ENCODE measurements around the gene NACC2. TPM values are rescaled to one million over a fixed set of nuclear protein-coding genes. Genes with fewer than 3 reads are reported as not detected.

Gene NACC2
- total and polyA plus RNA-seq, 4 donors: 22.9 to 53.4 (median 32.1) TPM

DNA sequence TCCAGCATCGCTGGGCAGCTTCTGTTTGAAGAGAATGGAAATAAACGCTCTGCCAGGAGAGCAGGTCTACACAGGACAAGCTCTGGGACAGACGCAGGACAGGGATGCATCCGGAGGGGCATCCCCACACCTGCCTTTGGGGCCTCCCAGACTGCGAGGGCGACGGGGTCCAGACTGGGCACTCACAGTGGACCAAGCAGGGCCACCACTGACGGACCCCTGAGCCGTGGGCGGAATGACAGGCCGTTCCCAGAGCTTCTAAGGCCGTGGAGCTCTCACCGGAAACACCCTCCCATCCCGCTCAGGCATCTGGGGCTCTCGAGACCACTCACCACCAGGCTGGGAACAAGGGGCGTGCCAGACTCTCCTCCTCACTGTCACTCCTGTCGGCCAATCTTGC is 34.1 kb upstream of the NACC2 start:
- no peak for DNase-seq (ENCODE audit: low read depth in 4 of 6, low spot score in 6 of 6)
- WGBS (ENCODE audit: insufficient coverage): 69% methylated on average over 10 of the region's 17 CpGs
- Histone ChIP-seq H3K36me3 (ENCODE audit: control insufficient read depth, insufficient read depth, low read length) (no peaks in the 10 kb centered on the region), H3K27me3 (ENCODE audit: control insufficient read depth, insufficient read depth, low read length) (peaks cover 22% of the 10 kb centered on the region), H3K9me3 (ENCODE audit: control insufficient read depth, insufficient read depth, low read length) (no peaks in the 10 kb centered on the region), H3K4me1 (ENCODE audit: control insufficient read depth, insufficient read depth, low read length) (peaks cover 15% of the 10 kb centered on the region), H3K27ac (ENCODE audit: low read depth, low read length) (no peak overlapping the region), H3K4me3 (ENCODE audit: low read depth, low read length) (no peak overlapping the region)

DNA sequence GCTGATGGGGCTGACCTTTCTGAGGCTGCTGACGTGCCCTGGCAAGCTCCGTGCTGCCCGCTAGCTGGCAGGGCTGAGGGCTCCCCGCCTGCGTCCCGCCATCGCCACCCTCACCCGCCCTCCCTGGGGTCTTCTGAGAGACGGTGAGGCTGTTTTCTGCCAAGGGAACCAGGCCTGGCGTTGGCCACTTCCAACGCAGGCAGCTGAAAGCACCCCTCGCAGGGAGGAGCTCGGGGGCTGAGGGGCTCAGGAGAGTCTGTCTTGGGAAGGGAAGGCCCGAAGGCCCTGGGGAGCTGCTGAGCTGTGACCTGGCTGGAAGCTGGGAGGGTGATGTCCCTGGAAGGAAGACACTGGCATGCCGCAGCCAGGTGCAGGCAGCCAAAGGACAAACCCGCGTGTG is 33.3 kb upstream of the NACC2 start:
- peaks cover 14% of the 10 kb centered on the region for H3K27me3 ChIP-seq (ENCODE audit: control insufficient read depth, insufficient read depth, low read length)

DNA sequence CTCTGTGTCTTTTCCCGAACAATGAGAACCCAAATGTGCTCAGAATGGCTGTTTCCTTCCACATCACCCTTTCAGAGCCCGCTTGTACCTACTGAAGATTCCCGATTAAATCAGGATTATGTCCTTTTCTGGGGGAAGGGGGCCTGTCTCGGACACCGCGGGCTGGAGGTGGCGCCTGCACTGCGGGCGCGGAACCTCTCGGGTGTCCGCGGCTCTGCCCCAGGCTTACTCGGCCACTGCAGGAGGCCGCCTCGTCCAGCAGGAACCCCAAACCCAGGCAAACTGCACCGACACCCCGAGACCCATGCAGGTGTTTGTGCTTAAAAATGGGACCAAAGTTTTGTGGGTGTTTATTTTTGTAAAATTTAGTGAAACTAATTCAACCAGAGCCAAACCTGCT is 32.2 kb upstream of the NACC2 start:
- no peak overlapping the region for H3K27ac ChIP-seq (ENCODE audit: low read depth, low read length)
- DNase-seq (ENCODE audit: low read depth in 4 of 6, low spot score in 6 of 6): no peak
- H3K4me1 ChIP-seq (ENCODE audit: control insufficient read depth, insufficient read depth, low read length): peaks cover 12% of the 10 kb centered on the region
- no peaks in the 10 kb centered on the region for H3K36me3 ChIP-seq (ENCODE audit: control insufficient read depth, insufficient read depth, low read length)
- H3K4me3 ChIP-seq (ENCODE audit: low read depth, low read length): no peak overlapping the region
- no peaks in the 10 kb centered on the region for H3K9me3 ChIP-seq (ENCODE audit: control insufficient read depth, insufficient read depth, low read length)
- peaks cover 12% of the 10 kb centered on the region for H3K27me3 ChIP-seq (ENCODE audit: control insufficient read depth, insufficient read depth, low read length)
- WGBS (ENCODE audit: insufficient coverage): 73% methylated on average over 15 of the region's 18 CpGs

More for the DNA sequence above, 33.3 kb upstream of the NACC2 start:
- Histone ChIP-seq H3K4me3 (ENCODE audit: low read depth, low read length) (no peak overlapping the region), H3K9me3 (ENCODE audit: control insufficient read depth, insufficient read depth, low read length) (no peaks in the 10 kb centered on the region), H3K4me1 (ENCODE audit: control insufficient read depth, insufficient read depth, low read length) (peaks cover 8% of the 10 kb centered on the region), H3K36me3 (ENCODE audit: control insufficient read depth, insufficient read depth, low read length) (no peaks in the 10 kb centered on the region), H3K27ac (ENCODE audit: low read depth, low read length) (no peak overlapping the region)
- whole genome bisulfite sequencing (ENCODE audit: insufficient coverage): 83% methylated on average over 17 of the region's 17 CpGs
- DNase-seq (ENCODE audit: low read depth in 4 of 6, low spot score in 6 of 6): no peak

DNA sequence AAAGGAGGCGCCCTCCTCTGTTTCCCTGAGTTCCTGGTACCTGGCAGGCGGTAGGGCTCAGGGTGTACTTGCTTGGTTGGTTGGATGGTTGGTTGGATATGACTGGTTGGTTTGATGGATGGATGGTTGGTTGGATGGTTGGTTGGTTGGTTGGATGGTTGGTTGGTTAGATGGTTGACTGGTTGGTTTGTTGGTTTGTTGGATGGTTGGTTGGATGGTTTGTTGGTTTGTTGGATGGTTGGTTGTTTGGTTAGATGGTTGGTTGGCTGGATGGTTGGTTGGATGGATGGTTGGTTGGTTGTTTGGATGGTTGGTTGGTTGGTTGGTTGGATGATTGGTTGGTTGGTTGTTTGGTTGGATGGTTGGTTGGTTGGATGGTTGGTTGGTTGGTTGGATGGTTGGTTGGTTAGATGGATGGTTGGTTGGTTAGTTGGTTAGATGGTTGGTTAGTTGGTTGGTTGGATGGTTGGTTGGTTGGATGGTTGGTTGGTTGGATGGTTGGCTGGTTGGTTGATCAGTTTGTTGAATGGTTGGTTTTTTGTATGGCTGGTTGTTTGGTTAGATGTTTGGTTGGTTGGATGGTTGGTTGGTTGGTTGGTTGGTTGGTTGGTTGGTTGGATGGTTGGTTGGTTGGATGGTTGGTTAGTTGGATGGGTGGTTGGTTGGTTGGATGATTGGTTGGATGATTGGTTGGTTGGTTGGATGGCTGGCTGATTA is 30.0 kb upstream of the NACC2 start:
- no peaks in the 10 kb centered on the region for H3K9me3 ChIP-seq (ENCODE audit: control insufficient read depth, insufficient read depth, low read length)
- WGBS (ENCODE audit: insufficient coverage): 91% methylated on average over 2 of the region's 2 CpGs
- no peak overlapping the region for H3K27ac ChIP-seq (ENCODE audit: low read depth, low read length)
- H3K36me3 ChIP-seq (ENCODE audit: control insufficient read depth, insufficient read depth, low read length): peaks cover 10% of the 10 kb centered on the region
- DNase-seq (ENCODE audit: low read depth in 4 of 6, low spot score in 6 of 6): no peak
- no peaks in the 10 kb centered on the region for H3K27me3 ChIP-seq (ENCODE audit: control insufficient read depth, insufficient read depth, low read length)
- peaks cover 18% of the 10 kb centered on the region for H3K4me1 ChIP-seq (ENCODE audit: control insufficient read depth, insufficient read depth, low read length)
- H3K4me3 ChIP-seq (ENCODE audit: low read depth, low read length): no peak overlapping the region

DNA sequence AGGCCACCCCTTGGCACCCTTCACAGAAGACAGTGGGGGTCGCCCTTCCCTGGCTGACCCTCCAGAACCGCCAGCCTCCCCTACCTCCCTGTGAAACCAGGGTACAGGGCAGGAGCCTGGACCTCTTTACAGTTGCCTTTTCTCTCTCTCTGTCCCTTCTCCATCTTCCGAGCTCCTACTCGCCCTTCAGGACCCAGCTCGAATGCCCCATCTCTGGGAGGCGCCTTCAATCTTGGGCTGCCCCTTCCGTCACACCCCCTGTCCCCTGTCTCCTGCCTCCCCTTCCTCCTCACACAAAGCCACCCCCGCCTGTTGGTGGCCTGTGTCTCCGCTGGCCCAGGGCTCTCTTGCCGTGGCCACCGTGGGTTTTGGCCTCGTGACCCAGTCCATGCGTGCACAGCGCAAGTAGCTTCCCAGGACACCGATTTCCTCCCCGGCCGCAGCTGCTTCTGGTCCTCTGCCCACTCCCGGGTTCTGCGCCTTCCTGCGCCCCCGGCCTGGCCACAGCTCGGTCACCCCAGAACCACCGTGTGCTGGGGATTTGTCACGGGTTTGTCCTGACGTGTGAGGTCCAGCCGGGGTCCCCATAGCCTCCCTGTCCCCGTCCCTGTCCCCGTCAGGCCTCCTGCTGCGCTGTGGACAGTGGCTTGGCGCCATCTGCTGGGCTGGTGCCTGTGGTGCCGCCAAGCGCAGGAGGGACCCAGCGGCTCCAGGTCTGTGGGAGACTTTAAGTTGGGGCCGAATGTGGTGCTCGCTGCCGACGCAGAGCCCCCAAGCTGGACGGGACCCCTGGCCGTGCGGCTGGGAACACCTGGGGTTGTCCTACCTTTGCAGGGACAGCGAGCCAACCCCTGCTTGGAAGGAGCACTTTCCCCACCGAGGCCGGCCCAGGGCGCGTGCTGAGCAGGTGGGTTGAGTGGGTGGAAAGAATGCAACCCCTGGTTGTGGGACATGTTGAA is 27.6 kb upstream of the NACC2 start:
- H3K9me3 ChIP-seq (ENCODE audit: control insufficient read depth, insufficient read depth, low read length): no peaks in the 10 kb centered on the region
- H3K36me3 ChIP-seq (ENCODE audit: control insufficient read depth, insufficient read depth, low read length): peaks cover 10% of the 10 kb centered on the region

DNA sequence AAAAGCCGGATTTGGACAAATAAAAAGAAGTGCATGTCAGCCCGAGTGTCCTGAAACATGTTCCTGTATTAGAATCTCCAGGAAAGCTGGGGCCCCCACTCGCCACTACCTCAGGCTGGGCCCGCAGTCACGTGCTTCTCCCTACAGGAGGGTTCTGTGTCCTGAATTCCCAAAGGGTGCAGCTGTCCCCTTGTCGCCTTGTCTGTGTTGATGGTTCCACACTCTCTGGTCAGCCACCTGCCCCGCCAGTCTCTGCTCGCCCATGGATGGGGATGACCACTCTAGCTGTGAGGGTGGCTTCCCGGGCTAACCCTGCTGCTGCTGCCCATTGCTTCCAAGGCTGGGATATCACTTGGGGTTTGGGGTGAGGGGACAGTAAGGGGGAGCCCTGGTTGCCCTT is 26.7 kb upstream of the NACC2 start:
- Histone ChIP-seq H3K27me3 (ENCODE audit: control insufficient read depth, insufficient read depth, low read length) (no peaks in the 10 kb centered on the region), H3K4me3 (ENCODE audit: low read depth, low read length) (no peak overlapping the region), H3K27ac (ENCODE audit: low read depth, low read length) (no peak overlapping the region), H3K4me1 (ENCODE audit: control insufficient read depth, insufficient read depth, low read length) (peaks cover 38% of the 10 kb centered on the region), H3K9me3 (ENCODE audit: control insufficient read depth, insufficient read depth, low read length) (no peaks in the 10 kb centered on the region), H3K36me3 (ENCODE audit: control insufficient read depth, insufficient read depth, low read length) (peaks cover 18% of the 10 kb centered on the region)
- 90% methylated on average over 8 of the region's 9 CpGs for whole genome bisulfite sequencing (ENCODE audit: insufficient coverage)
- DNase-seq (ENCODE audit: low read depth in 4 of 6, low spot score in 6 of 6): no peak

More for the DNA sequence above, 27.6 kb upstream of the NACC2 start:
- Histone ChIP-seq H3K27ac (ENCODE audit: low read depth, low read length) (no peak overlapping the region), H3K27me3 (ENCODE audit: control insufficient read depth, insufficient read depth, low read length) (no peaks in the 10 kb centered on the region), H3K4me3 (ENCODE audit: low read depth, low read length) (no peak overlapping the region), H3K4me1 (ENCODE audit: control insufficient read depth, insufficient read depth, low read length) (peaks cover 30% of the 10 kb centered on the region)
- WGBS (ENCODE audit: insufficient coverage): 32% methylated on average over 40 of the region's 45 CpGs
- peak in 3 of 6 donors; percentile 51 to 84 (median 83) for DNase-seq (ENCODE audit: low read depth in 4 of 6, low spot score in 6 of 6)

DNA sequence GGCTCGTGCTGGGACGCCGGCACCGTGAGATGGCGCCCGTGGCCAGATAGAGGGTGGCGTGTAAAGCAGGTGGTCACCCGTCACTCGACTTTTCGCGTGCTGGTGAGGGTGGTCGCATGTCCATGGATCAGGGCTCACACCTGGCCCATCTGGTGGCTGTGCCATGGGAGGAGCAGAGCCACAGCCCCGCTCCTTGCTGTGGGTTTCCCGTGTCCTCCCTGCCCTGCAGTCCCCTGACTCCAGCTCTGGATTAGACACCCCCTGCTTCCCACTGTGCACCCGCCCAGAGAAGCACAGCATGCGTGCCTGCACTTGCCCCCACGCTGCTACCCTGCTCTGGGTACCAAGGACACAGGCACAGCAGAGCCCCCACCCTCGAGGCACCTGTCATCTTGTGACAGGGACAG is 25.4 kb upstream of the NACC2 start:
- H3K9me3 ChIP-seq (ENCODE audit: control insufficient read depth, insufficient read depth, low read length): no peaks in the 10 kb centered on the region
- H3K4me3 ChIP-seq (ENCODE audit: low read depth, low read length): no peak overlapping the region
- H3K27me3 ChIP-seq (ENCODE audit: control insufficient read depth, insufficient read depth, low read length): no peaks in the 10 kb centered on the region
- no peak overlapping the region for H3K27ac ChIP-seq (ENCODE audit: low read depth, low read length)
- 91% methylated on average over 17 of the region's 18 CpGs for WGBS (ENCODE audit: insufficient coverage)
- no peak for DNase-seq (ENCODE audit: low read depth in 4 of 6, low spot score in 6 of 6)
- peaks cover 38% of the 10 kb centered on the region for H3K4me1 ChIP-seq (ENCODE audit: control insufficient read depth, insufficient read depth, low read length)
- H3K36me3 ChIP-seq (ENCODE audit: control insufficient read depth, insufficient read depth, low read length): peaks cover 32% of the 10 kb centered on the region

DNA sequence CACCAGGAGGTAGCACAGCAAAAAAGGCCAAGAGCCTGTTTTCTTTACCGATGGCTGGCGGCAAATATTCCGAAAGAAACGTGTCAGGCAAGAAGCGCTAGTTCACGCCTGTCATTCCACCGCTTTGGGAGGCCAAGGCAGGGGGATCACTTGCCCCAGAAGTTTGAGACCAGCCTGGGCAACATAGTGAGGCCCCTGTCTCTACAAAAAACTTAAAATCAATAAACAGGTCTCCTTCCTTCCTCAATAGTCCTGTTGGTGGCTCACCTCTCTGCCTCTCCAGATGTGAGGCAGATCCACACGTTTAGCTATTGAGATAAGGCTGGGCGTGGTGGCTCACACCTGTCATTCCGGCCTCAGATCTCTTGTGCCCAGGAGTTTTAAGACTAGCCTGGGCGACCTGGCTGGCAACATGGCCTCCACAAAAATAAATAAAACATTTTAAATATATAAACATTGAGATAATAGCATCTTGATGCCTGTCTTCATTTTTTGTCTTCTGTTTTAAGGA is 24.8 kb upstream of the NACC2 start:
- no peaks in the 10 kb centered on the region for H3K27me3 ChIP-seq (ENCODE audit: control insufficient read depth, insufficient read depth, low read length)

DNA sequence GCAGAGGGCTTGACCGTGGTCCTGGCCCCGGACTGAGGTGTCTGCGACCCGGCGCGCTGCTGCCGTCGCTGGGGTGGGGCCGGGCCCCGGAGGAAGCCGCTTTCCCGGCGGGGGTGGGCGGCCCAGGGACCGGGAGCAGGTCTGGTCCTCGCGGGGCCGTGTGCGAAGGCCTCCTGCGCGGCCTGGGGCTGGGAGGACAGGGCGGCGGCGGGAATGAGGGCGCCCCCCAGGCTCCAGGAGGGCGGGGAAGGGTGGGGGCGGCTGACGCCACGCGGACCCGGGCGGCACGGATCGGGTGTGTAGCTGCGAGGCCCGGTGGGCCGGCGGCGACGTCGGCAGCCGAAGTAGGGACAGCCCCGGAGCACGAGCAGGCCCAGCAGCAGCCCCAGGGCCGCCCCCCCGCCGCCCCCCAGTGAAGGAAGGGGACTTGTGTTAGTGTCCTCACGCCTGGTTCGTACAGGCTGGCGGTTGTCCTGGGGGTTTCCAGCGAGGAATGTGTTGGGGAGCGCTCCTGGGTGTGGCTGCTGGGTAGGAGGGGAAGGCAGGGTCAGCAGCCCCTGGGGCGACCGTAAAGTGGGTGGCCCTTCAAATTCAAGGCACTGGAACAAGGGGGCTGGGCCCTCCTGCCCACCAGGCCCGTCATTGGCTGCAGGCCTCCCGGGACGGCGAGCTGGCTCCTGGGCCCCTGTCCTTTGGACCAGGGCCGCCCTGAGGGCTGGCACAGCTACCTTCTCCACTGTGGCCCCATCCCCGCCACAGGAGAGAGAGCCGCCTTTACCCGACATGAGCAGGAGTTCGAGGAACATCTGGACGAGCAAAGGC is 24.2 kb upstream of the NACC2 start:
- Histone ChIP-seq H3K27ac (ENCODE audit: low read depth, low read length) (peak overlapping the region; percentile 75), H3K4me1 (ENCODE audit: control insufficient read depth, insufficient read depth, low read length) (peaks cover 38% of the 10 kb centered on the region), H3K9me3 (ENCODE audit: control insufficient read depth, insufficient read depth, low read length) (no peaks in the 10 kb centered on the region), H3K36me3 (ENCODE audit: control insufficient read depth, insufficient read depth, low read length) (peaks cover 44% of the 10 kb centered on the region), H3K27me3 (ENCODE audit: control insufficient read depth, insufficient read depth, low read length) (no peaks in the 10 kb centered on the region), H3K4me3 (ENCODE audit: low read depth, low read length) (peak overlapping the region; percentile 60)
- DNase-seq (ENCODE audit: low read depth in 4 of 6, low spot score in 6 of 6): no peak
- WGBS (ENCODE audit: insufficient coverage): 3% methylated on average over 64 of the region's 64 CpGs

More for the DNA sequence above, 24.8 kb upstream of the NACC2 start:
- Histone ChIP-seq H3K4me3 (ENCODE audit: low read depth, low read length) (no peak overlapping the region), H3K36me3 (ENCODE audit: control insufficient read depth, insufficient read depth, low read length) (peaks cover 37% of the 10 kb centered on the region), H3K9me3 (ENCODE audit: control insufficient read depth, insufficient read depth, low read length) (no peaks in the 10 kb centered on the region), H3K27ac (ENCODE audit: low read depth, low read length) (peak overlapping the region; percentile 75), H3K4me1 (ENCODE audit: control insufficient read depth, insufficient read depth, low read length) (peaks cover 38% of the 10 kb centered on the region)
- DNase-seq (ENCODE audit: low read depth in 4 of 6, low spot score in 6 of 6): no peak
- 68% methylated on average over 9 of the region's 11 CpGs for WGBS (ENCODE audit: insufficient coverage)
